Hindlimb muscle (tissue), 1 donor: ENCODE measurements around the gene MCTP1. TPM values are rescaled to one million over a fixed set of nuclear protein-coding genes. Genes with fewer than 3 reads are reported as not detected.
"Not testable (repeated sequence)": the region's sequence is repeated elsewhere in the genome, so short reads cannot be mapped to it uniquely, and the experiment has no call there.

ENCODE experiments used
- DNase-seq: peaks from one replicate; pipeline ENCODE4 v3.0.0-alpha.2; 2013
- polyA plus RNA-seq: library from polyadenylated mRNA; unstranded; fragments of 120-200 nt; gene quantifications from one replicate; pipeline ENCODE4 v1.2.1, GENCODE V29; 2013; ENCODE audit not compliant: insufficient read length

MCTP1 gene
- polyA plus RNA-seq, 1 donor, result 7.6 TPM

GRCh38 chr5:95251185-95251584 lies 33.7 kb downstream of the MCTP1 start:
- DNase-seq, result no peak

DNA sequence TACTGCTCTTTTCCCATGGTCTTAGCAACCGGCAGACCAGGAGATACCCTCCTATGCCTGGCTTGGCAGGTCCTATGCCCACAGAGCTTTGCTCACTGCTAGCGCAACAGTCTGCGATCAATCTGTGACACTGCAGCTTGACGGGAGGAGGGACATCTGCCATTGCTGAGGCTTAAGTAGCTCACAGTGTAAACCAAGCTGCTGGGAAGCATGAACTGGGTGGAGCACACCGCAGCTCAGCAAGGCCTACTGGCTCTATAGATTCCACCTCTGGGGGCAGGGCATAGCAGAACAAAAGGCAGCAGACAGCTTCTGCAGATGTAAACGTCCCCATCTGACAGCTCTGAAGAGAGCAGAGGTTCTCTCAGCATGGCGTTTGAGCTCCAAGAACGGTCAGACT lies 40.4 kb downstream of the MCTP1 start:
- DNase-seq, result no peak

GRCh38 chr5:95241635-95242034 lies 43.3 kb downstream of the MCTP1 start:
- DNase-seq, result no peak

- no peak for DNase-seq
These were observed 43.7 kb downstream of the MCTP1 start for GRCh38 chr5:95241161-95241560.

DNA sequence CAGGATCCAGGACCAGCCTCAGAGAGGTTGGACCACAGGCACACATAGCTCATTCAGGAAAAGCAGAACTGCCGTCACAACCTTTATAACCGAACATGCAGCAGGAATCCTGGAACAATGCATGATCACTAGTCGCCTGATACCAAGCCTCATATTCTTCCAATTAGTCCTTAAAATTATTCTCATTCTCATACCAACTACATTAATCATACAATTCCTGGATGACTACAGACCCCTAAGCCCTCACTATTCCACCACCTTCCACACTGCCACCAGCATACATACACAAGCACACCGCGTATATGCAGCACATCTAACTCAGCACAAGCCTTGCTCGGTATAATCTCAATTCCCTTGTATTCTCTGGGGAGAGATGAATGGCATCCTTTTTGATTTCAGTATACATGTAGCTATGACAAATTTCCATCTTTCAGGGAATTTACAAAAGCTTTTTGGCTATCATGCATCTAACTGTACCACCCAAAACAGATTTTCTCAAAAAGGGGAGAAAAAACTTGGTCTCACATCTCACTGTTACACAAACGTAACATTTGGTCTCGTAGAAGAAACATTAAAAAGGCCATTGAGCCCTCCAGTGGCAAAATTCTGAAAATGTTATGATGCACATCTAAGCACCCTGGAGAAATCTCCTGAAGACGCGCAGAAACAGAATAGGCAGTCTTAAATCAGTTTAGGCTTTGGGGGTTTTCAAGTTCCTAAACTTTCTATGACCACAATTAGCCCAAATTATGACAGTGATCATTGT lies 46.2 kb downstream of the MCTP1 start:
- DNase-seq, result peak; percentile 23

- DNase-seq, result no peak
These were observed 47.6 kb downstream of the MCTP1 start for GRCh38 chr5:95237324-95237723.

GRCh38 chr5:95235439-95235982 lies 49.4 kb downstream of the MCTP1 start:
- no peak for DNase-seq

DNA sequence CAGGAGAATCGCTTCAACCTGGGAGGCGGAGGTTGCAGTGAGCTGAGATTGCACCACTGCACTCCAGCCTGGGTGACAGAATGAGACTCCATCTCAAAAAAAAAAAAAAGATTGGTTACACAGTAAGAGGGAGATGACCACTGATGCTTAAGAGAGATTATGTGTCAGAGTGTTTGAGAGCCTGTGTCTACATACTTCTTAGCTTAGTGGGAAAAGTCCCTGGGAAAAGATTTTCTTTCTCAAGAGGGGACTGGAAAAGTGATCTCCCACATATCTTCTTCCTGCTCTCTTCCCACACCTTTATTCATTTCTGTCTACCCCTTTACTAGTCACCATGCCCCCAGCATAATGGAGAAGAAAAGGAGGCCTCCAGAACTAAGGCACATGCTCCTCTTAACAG lies 55.2 kb downstream of the MCTP1 start:
- DNase-seq, result no peak

DNA sequence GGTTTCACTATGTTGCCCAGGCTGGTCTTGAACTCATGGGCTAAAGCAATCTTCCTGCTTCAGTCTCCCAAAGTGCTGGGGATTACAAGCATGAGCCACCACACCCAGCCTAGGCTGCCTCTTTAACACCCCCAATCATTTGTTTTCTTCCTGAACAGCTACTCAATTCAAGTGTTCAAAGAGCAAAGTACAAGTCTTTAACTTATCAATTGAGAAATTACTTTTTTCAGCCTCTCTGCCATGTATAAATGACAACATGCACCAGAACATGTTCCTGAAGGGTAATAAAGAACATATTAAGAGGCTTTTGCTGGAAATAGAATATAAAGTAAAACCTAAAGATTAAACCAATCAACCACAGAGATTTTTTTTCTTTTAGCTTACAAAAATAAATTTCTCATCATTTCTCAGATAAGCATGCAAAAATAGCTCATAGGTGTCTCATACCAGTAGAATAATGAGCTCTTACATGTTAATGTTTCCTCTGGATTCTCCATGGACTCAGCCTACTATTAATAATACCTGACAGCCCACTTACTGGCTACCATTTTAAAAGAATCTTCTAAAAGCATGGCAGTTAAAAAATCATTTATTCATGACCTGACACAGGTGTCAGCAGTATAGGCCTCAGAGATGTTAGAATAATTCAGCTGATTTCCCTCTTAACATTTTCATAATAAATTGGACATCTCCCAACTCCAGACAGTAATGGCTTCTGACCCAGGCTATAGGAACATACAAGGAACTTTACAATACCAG lies 60.0 kb downstream of the MCTP1 start:
- no peak for DNase-seq

- no peak for DNase-seq
These were observed 61.2 kb downstream of the MCTP1 start for GRCh38 chr5:95223566-95224258.

- DNase-seq, result no peak
These were observed 62.1 kb downstream of the MCTP1 start for GRCh38 chr5:95222836-95223235.

DNA sequence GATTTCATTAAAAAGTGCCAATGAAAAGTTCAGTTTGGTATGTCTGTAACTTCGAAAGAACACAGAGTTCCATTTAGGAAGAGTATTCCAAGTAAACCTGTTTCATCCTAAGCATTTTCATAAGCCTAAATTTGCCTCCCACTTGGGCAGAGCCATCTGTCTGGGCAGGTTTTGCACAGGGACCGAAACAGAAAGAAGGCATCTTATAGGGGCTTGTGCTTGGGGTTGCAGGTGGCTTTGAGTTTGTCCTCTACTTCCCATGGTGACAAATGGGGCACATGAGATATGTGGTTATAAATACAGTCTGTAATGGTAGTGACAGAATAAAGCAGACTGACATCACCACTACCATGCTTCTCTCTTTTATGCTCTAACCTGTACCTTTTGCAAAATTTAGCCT lies 63.7 kb downstream of the MCTP1 start:
- DNase-seq, result no peak

- no peak for DNase-seq
These were observed 64.5 kb downstream of the MCTP1 start for GRCh38 chr5:95220381-95220780.

DNA sequence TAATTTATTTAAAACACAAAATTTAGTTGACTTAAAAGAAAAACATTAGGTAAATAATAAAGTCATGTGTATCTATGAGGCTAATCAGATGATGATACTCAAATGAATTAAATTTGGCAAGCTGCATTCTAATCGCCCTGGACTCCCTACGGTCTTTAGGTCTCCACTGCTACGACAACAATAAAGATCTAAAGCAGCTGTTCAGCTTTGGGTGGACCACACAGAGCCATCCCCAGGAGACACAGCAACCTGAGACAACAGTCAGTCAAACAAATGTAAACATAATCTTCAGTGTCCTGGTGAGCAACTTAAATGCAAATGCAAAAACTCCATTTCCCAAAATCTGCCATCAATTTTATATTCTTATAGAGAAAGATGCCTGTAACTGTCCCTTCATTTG lies 65.5 kb downstream of the MCTP1 start:
- no peak for DNase-seq

DNA sequence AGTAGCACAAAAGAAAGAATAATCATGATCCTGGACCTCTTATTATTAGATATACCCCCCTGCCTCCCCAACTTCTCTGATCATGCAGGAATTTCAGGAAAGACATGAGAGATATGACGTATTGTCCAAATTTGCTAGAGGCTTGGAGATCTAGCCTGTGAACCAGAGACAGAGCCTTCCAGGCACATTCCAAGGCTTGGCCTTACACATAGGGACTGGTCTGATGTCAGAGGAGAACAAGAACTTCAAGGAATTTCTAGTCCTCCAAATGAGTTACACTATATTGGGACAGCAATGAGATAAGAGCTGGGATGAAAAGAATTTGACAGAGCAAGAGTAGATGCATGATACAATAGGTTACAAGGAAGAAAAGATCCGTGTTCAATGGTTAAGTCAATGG lies 67.0 kb downstream of the MCTP1 start:
- no peak for DNase-seq

- DNase-seq, result no peak
These were observed 67.5 kb downstream of the MCTP1 start for GRCh38 chr5:95217351-95217750.

DNA sequence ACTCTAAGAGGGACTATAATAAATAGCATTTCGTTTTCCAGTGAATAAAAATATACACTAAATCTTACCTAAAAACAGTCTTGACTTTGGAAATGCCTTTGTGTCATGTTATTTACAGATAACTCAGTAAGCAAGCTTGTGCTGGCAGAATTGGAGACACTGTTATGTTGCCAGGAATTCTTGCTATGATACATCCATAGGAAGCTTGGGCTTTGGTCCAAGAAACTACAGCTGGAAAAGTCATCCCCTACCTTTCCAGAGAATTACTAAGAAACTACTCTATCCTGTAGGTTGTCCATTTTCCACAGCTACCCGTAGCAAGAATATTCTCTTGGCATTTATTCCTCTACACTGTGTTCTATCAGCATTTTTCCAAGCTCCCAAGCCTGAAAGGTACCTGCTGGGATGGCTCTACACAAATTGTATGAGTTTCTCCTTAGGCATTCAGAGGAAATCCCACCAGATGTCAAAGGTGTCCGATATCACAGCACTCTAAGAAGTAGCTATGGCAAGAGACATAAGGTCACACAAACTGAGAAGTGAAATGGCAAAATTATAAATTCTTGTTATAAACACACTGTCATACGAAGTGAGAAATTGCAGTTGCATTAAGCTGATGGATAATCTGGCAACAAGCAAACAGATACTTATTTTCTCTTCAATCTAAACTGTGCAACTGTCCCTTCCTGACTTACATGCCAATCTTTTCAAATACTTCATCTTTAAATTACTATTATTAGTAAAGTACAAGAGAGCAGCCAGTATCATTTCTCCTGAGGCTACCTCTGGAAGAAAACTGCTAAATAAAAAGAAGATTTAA lies 68.5 kb downstream of the MCTP1 start:
- DNase-seq, result peak; percentile 41

GRCh38 chr5:95207811-95208210 lies 77.1 kb downstream of the MCTP1 start:
- not testable (repeated sequence) for DNase-seq

GRCh38 chr5:95194856-95195255 lies 90.0 kb downstream of the MCTP1 start:
- no peak for DNase-seq

DNA sequence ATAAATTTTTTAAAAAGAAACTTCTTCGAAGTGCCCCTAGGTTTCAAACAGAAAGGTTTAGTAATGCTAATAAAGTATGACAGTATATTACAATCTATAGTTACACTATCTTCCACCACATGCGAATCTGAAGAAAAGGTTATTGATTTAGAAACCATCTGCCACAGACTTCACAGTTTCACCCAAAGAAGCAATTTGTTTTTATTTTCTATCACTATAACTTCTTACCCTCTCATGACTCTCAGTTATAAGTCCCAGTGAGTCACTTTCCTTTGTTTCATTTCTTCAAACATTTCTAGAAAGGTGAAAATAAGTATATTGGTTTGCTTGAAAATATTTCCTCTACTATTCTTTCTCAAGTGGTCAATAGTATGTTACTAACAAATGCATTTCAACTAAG lies 93.6 kb downstream of the MCTP1 start:
- no peak for DNase-seq

GRCh38 chr5:95184924-95185323 lies 100.0 kb downstream of the MCTP1 start:
- DNase-seq, result no peak

DNA sequence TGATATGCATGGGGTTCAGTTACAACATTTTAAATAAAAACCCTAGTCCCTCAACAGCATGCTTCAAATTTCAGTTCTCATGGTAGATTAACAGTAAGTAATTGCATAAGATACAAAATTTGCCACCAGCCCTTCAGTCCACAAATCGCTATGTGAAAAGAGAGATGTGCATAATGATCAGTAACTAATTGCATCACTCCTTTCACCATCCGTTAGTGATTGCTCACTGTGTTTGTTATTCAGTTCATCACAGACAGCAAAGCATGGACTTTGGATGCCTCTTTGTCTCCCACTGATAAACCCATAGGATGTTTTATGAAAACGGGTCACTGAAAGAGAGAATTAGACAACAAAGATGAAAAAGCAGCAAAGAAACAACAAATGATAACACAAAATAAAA lies 103.2 kb downstream of the MCTP1 start:
- no peak for DNase-seq
